Bronchial epithelial cell (primary cell): Measurements from ENCODE around the gene PIGQ. TPM values are rescaled to one million over a fixed set of nuclear protein-coding genes. Genes with fewer than 3 reads are reported as not detected.
A peak's percentile ranks its signal among the peaks of the same experiment; 100 is the strongest.

Source experiments
- DNase-seq: peaks from one replicate; pipeline ENCODE4 v3.0.0-alpha.2; 2010; ENCODE audit warnings: low read depth
- FAIRE-seq: peaks from 2 replicates; lab custom pipeline; 2011; peaks lifted over from hg19 to GRCh38; lab: Jason Lieb, UNC
- H3K27me3 ChIP-seq: 2 replicates; pipeline ENCODE4 v1.5.1; 2011; ENCODE audit warnings: low read length; ENCODE audit not compliant: control insufficient read depth, insufficient read depth
- H3K36me3 ChIP-seq: 2 replicates; pipeline ENCODE4 v1.5.1; 2011; ENCODE audit warnings: low read length; ENCODE audit not compliant: control insufficient read depth, insufficient read depth
- H3K4me3 ChIP-seq: 2 replicates; pipeline ENCODE4 v1.5.1; 2011; ENCODE audit warnings: mild to moderate bottlenecking, low read depth, low read length, control low read depth
- CTCF ChIP-seq: IDR thresholded peaks from 2 replicates; pipeline ENCODE4 v1.5.1; 2011; ENCODE audit warnings: mild to moderate bottlenecking, moderate library complexity, low read length, control low read depth, inconsistent platforms; ENCODE audit not compliant: insufficient read depth, severe bottlenecking
- total RNA-seq: library from RNA; depleted of rRNA; stranded (reverse); fragments of >200 nt; gene quantifications from 2 replicates; pipeline ENCODE4 v1.2.1, GENCODE V29; 2014

PIGQ gene
- total RNA-seq, 1 donor from 2014 or later = 17.9 TPM

DNA sequence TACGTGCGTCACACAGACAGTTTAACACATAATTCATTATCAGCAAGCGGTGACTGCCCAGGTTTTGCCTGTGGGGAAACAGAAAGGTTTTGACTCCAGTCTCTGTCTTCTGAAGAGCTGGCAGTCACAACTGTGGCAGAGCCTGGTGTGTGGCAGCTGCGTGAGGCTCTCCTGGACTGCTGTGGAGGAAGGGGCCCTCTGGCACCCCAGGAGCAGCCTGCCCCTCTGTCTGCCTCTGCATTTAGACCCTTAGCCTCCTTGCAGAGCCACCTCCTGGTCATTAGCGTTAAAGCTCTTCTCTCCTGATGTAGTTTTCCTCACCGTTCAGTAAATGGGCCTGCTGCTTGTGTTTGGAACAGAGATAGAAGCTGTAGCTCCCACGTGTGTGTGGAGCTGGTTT lies 31.0 kb downstream of the PIGQ start:
- Histone ChIP-seq H3K27me3 (no peaks in the 10 kb centered on the region), H3K4me3 (no peak overlapping the region), H3K36me3 (peaks cover 12% of the 10 kb centered on the region)
- DNase-seq (no peak), FAIRE-seq (no peak)
- peak; percentile 27 for TF ChIP-seq CTCF

- no peak for FAIRE-seq
- H3K27me3 ChIP-seq = no peaks in the 10 kb centered on the region
- no peak for TF ChIP-seq CTCF
- H3K4me3 ChIP-seq = no peak overlapping the region
- peaks cover 6% of the 10 kb centered on the region for H3K36me3 ChIP-seq
- DNase-seq = no peak
These were observed 34.2 kb downstream of the PIGQ start for GRCh38 chr16:603933-604332.

- DNase-seq (no peak), FAIRE-seq (no peak)
- no peak overlapping the region for H3K4me3 ChIP-seq
- no peaks in the 10 kb centered on the region for H3K27me3 ChIP-seq
- no peak for TF ChIP-seq CTCF
- no peaks in the 10 kb centered on the region for H3K36me3 ChIP-seq
These were observed 37.0 kb downstream of the PIGQ start for GRCh38 chr16:606656-607307.

GRCh38 chr16:608019-608418 lies 38.3 kb downstream of the PIGQ start:
- H3K4me3 ChIP-seq = no peak overlapping the region
- no peaks in the 10 kb centered on the region for H3K27me3 ChIP-seq
- TF ChIP-seq CTCF = no peak
- no peak for FAIRE-seq
- DNase-seq = peak; percentile 42
- H3K36me3 ChIP-seq = no peaks in the 10 kb centered on the region

DNA sequence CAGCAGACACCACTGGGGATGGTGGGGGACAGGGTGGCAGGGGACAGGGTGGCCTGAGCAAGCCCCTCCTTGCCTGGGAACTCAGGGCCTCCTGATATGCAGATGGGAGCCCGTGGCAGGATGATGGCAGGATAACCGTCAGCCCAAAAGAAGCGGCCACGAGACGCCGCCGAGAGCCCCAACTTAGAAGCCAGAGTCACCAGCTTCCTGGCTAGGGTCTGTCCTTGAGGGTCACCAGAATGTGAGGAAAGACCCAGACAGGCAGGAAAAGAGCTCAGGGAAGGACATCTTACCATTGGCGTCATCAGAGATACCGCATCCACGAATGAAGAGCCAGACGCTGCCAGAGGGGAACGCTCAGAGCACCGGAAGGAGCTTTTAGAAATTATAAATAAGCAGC lies 39.5 kb downstream of the PIGQ start:
- DNase-seq (no peak), FAIRE-seq (no peak)
- TF ChIP-seq CTCF = no peak
- Histone ChIP-seq H3K27me3 (no peaks in the 10 kb centered on the region), H3K36me3 (peaks cover 2% of the 10 kb centered on the region), H3K4me3 (no peak overlapping the region)

DNA sequence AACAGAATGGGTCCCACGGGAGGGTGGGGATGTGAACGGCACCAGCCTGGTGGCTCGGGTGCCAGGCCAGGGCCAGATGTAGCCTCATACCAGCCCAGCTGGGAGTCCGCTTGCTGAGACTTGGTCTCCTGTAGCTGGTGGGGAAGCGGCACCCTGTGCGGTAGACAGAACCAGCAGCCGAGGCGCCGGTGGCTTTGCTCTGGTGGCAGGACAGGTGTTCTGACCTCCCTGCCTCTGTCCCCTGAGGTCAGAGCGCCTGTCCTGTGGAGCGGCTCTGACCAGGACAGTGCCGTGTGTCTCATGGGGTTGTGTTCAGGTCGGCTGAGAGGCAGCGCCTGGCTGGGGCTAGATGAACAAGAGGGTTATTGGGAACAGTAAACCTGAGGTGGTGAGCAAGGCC lies 40.2 kb downstream of the PIGQ start:
- no peak for DNase-seq
- no peak for FAIRE-seq
- Histone ChIP-seq H3K36me3 (peaks cover 2% of the 10 kb centered on the region), H3K4me3 (no peak overlapping the region), H3K27me3 (no peaks in the 10 kb centered on the region)
- TF ChIP-seq CTCF = no peak
